ENCODE results near the gene BRAF. TPM values are rescaled to one million over a fixed set of nuclear protein-coding genes. Genes with fewer than 3 reads are reported as not detected.

The BRAF gene
- total and polyA plus RNA-seq, 2 donors (not counting 3 experiments of a cell fraction or from before 2014, with no cell fraction given) = 6.6 to 26.2 TPM

DNA sequence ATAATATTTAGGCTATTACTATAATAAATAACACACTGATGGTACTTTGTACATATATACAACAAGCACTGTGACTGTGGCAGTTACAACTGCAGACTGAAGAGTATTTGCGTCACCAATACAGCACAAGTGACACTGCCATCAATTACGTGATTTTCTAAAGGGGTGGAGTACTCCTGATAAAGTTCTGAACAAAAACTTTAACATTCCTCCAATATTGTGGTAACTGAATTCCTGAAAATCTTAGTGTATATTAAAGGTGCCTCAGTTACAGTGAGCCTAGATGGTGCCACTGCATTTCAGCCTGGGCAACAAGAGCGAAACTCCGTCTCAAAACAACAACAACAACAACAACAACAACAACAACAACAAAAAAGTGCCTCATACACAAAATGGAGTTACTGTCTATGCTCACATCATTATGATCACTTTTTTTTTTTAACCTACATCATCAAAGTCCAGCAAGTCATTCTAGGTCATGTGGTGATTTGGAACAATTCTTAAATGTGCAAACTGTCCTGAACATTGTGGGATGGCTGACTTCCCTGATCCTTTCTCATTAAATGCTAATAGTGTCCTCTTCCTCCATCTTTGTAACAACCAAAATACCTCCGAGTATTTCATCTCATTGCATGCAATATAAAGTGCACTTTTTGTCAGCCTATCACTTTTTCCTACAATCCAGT lies 15.1 kb downstream of the BRAF start:
- Histone ChIP-seq H3K4me2 (ENCODE audit: insufficient read depth, low read length) (no peak overlapping the region), H3K9me1 (replicated peaks; ENCODE audit: control insufficient read depth, extremely low read depth, insufficient read depth, low read length) (no peaks in the 10 kb centered on the region), H3K9me3 (replicated peaks; ENCODE audit: control insufficient read depth, insufficient read depth, low read length) (no peaks in the 10 kb centered on the region), H3K27ac (ENCODE audit: insufficient read depth, low read depth, low read length) (no peak overlapping the region), H3K9ac (replicated peaks; ENCODE audit: extremely low read depth, insufficient read depth, low read length) (no peak overlapping the region), H3K27me3 (ENCODE audit: control insufficient read depth in 2 of 2, insufficient read depth in 2 of 2, low read length in 2 of 2) (no peaks in the 10 kb centered on the region), H3K4me3 (replicated peaks in 1 of 3; ENCODE audit: insufficient read depth in 1 of 3, low read depth in 1 of 3, low read length in 3 of 3) (no peak overlapping the region), H3K4me1 (ENCODE audit: control insufficient read depth, extremely low read depth, insufficient read depth, low read length) (no peaks in the 10 kb centered on the region), H3K36me3 (ENCODE audit: control insufficient read depth in 2 of 2, extremely low read depth in 1 of 2, insufficient read depth in 2 of 2, low read length in 2 of 2) (no peaks in the 10 kb centered on the region), H2AFZ (ENCODE audit: low read depth, low read length) (no peak overlapping the region), H4K20me1 (replicated peaks; ENCODE audit: control insufficient read depth, extremely low read depth, insufficient read depth, low read length) (peaks cover 2% of the 10 kb centered on the region), H3K79me2 (ENCODE audit: control insufficient read depth, insufficient read depth, low read length) (peaks cover 63% of the 10 kb centered on the region)
- ChIA-PET CTCF (no interaction called here), POLR2A (no interaction called here)
- no TSS peak for BruUV-seq (replicated peaks)
- dilution Hi-C loops (cut with MboI; ENCODE audit: extremely low pct_ligation_motif_present, low sequenced_read_pairs) (no loop called here), intact Hi-C loops (cut with micrococcal nuclease) (no loop called here)
- no peak for DNase-seq (ENCODE audit: low read depth, low spot score)
- FAIRE-seq = no peak
- no peak for TF ChIP-seq FOS (IDR thresholded peaks at IDR 0.05; ENCODE audit: borderline replicate concordance, insufficient read depth, low read length)
- no peak for TF ChIP-seq POLR2A (IDR thresholded peaks at IDR 0.05; ENCODE audit: low read depth, low read length)
- no peak for TF ChIP-seq MYC (IDR thresholded peaks at IDR 0.05; ENCODE audit: low read depth, low read length)
- TF ChIP-seq, protein P1, sequence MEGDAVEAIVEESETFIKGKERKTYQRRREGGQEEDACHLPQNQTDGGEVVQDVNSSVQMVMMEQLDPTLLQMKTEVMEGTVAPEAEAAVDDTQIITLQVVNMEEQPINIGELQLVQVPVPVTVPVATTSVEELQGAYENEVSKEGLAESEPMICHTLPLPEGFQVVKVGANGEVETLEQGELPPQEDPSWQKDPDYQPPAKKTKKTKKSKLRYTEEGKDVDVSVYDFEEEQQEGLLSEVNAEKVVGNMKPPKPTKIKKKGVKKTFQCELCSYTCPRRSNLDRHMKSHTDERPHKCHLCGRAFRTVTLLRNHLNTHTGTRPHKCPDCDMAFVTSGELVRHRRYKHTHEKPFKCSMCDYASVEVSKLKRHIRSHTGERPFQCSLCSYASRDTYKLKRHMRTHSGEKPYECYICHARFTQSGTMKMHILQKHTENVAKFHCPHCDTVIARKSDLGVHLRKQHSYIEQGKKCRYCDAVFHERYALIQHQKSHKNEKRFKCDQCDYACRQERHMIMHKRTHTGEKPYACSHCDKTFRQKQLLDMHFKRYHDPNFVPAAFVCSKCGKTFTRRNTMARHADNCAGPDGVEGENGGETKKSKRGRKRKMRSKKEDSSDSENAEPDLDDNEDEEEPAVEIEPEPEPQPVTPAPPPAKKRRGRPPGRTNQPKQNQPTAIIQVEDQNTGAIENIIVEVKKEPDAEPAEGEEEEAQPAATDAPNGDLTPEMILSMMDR (IDR thresholded peaks at IDR 0.05; ENCODE audit: extremely low read depth in 1 of 2, insufficient read depth in 1 of 2, low read depth in 1 of 2, low read length in 2 of 2) = no peak
- no peak for TF ChIP-seq POLR2AphosphoS5 (IDR thresholded peaks at IDR 0.05; ENCODE audit: insufficient read depth, low read depth, low read length)
- TF ChIP-seq, protein P2, sequence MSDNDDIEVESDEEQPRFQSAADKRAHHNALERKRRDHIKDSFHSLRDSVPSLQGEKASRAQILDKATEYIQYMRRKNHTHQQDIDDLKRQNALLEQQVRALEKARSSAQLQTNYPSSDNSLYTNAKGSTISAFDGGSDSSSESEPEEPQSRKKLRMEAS (IDR thresholded peaks at IDR 0.05; ENCODE audit: insufficient read depth, insufficient read length) = no peak
- no peak for TF ChIP-seq GATA2 (IDR thresholded peaks at IDR 0.05; ENCODE audit: insufficient read depth, insufficient read length, low read depth, low read length)
- TF ChIP-seq EZH2 (IDR thresholded peaks at IDR 0.05; ENCODE audit: borderline replicate concordance, low read depth, low read length, severe bottlenecking) = no peak
- TF ChIP-seq JUN (IDR thresholded peaks at IDR 0.05; ENCODE audit: borderline replicate concordance, insufficient read depth, insufficient read length, low read depth) = no peak

Data from endothelial cell of umbilical vein (primary cell).